Measurements from ENCODE around the gene RGS10.
"Not testable (repeated sequence)": the region's sequence is repeated elsewhere in the genome, so short reads cannot be mapped to it uniquely, and the experiment has no call there.

The RGS10 gene

GRCh38 chr10:119538632-119539358, 3.7 kb downstream of the RGS10 start:
- DNase-seq (ENCODE audit: low read depth), result no peak

DNA sequence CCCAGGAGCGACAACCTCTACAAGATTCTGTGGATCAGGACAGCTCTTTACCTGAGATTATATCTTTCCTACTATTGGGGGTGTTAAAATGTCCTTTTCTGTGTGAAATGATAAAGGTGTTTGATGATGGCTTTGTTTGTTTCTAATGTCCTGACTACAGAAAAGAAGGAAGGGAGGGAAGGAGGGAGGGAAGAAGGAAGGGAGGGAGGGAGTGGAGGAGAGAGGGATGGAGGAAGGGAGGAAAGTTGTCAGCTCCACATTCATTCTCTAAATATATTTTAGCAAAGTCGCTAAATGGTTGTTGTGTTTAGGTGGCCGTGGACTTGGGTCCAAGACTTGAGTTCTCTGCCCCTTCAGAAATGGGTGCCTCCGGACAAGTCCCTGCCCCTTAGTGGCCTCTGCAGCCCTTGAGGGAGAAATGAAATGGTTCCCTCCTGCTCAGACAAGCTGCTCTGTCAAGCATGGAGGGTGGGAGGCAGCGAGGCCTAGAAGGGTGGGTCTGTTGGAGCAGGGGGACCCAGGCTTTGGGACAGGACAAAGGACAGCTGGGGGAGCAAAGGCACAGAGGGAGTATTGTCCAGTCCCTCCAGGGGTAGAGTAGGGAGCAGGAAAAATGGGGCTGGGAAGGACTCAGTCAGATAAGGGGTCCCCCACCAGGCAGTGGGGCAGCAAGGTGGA, 4.4 kb downstream of the RGS10 start:
- no peak for DNase-seq (ENCODE audit: low read depth)

DNA sequence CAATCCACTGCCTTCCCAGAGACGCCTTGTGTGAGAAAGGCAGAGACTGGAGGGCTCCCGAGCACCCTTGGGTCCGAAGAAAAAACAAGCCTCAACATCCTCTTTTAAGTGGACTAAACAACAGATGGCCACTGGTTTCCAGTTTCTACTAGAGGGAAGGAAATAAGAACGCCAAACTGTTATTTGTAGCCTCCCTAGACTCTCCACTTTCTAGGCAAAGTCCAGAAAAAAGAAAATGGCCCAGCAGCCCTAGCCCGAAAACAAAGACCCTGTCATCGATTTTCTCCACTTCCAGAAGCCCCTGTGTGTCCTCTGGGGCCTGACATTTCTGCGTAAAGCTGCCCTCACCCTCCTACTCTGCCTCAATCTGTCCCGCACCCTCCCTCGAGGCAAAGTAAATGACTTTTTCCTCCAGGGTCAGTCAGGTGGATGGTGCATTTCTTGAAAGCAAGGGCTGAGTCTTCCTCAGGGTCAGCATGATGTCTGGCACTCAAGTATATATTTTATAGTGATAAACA, 6.0 kb downstream of the RGS10 start:
- DNase-seq (ENCODE audit: low read depth), result no peak

- DNase-seq (ENCODE audit: low read depth), result no peak
These were observed 6.5 kb downstream of the RGS10 start for GRCh38 chr10:119535837-119536507.

DNA sequence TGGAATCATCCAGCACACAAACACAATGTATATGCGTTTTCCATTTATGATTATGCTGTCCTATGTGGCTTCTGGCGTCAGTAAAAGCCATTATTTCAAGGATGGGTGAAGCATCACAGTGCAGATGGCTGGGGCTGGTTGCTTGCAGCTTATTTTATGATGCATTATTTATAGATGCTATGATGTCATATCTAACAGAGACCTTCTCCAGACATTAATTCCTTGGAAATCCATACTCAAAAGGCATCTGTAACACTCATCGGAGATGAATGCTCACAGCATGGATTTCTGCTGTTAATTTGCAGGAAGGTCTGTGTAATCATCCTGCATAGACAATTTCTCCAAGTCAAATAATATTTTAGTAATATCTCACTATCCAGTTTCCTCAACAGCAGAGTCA, 7.2 kb downstream of the RGS10 start:
- DNase-seq (ENCODE audit: low read depth), result no peak

- DNase-seq (ENCODE audit: low read depth), result no peak
These were observed 9.0 kb downstream of the RGS10 start for GRCh38 chr10:119533473-119533872.

DNA sequence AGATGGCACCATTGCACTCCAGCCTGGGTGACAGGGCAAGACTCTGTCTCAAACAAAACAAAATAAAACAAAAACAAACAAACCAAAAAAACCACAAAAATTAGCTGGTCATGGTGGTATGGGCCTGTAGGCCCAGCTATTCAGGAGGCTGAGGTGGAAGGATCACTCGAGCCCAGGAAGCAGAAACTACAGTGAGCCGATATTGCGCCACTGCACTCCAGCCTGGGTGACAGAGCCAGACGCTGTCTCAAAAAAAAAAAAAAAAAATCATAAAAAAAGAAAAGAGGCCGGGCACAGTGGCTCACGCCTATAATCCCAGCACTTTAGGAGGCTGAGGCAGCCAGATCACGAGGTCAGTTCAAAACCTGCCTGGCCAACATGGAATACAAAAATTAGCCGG, 9.7 kb downstream of the RGS10 start:
- DNase-seq (ENCODE audit: low read depth), result not testable (repeated sequence)

DNA sequence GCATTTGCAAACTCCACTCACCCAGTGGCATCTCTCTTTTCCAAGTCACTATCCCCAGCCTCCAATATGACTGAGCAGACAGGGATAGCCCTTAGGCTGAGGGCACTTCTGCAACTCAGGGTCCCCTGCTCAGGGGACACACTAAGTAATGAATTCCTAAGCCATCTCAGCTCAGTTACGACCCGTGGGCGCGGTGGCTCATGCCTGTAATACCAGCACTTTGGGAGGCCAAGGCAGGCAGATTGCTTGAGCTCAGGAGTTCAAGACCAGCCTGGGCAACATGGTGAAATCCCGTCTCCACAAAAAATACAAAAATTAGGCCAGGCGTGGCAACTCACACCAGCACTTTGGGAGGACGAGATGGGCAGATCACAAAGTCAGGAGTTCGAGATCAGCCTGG, 10.3 kb downstream of the RGS10 start:
- DNase-seq (ENCODE audit: low read depth), result not testable (repeated sequence)

DNA sequence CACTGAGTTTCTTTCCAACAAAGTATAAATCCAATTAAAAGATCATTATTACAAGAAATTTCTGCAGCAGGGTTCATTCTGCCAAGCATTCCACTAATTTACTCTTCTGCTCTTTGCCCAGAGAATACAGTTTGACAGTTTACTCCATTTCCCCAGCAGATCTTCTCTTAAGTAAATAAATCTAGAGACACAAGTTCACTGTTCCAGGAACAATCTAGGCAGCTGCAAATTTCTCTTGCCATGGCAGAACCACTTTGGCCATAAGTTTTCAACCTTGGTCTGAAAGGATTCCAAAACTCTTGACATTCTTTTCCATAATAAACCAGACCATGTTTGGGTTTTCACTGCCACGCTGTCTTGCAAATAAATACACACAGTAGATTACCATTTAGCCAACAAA, 11.5 kb downstream of the RGS10 start:
- no peak for DNase-seq (ENCODE audit: low read depth)

- not testable (repeated sequence) for DNase-seq (ENCODE audit: low read depth)
These were observed 13.8 kb downstream of the RGS10 start for GRCh38 chr10:119528663-119529237.

GRCh38 chr10:119526621-119527592, 15.6 kb downstream of the RGS10 start:
- DNase-seq (ENCODE audit: low read depth), result no peak

- DNase-seq (ENCODE audit: low read depth), result no peak
These were observed 16.4 kb downstream of the RGS10 start for GRCh38 chr10:119526149-119526548.

- DNase-seq (ENCODE audit: low read depth), result no peak
These were observed 17.4 kb downstream of the RGS10 start for GRCh38 chr10:119525116-119525515.

DNA sequence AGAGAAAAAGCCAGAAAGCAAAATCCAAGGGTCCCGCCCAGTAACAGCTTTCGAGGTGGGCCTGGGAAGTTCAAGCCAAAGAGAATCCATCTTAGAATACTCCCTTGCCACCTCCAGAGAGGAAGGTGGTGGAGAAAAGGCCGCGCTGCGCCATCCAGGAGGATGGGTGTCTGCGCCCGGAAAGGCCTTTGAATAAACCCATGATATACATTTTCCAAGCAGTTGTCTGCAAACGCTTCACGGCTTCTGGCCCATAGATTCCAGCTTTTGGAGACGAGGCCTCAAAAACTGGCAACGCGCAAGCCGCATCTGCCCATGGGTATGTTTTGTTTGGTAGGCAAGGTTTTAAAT, 17.8 kb downstream of the RGS10 start:
- DNase-seq (ENCODE audit: low read depth), result no peak

DNA sequence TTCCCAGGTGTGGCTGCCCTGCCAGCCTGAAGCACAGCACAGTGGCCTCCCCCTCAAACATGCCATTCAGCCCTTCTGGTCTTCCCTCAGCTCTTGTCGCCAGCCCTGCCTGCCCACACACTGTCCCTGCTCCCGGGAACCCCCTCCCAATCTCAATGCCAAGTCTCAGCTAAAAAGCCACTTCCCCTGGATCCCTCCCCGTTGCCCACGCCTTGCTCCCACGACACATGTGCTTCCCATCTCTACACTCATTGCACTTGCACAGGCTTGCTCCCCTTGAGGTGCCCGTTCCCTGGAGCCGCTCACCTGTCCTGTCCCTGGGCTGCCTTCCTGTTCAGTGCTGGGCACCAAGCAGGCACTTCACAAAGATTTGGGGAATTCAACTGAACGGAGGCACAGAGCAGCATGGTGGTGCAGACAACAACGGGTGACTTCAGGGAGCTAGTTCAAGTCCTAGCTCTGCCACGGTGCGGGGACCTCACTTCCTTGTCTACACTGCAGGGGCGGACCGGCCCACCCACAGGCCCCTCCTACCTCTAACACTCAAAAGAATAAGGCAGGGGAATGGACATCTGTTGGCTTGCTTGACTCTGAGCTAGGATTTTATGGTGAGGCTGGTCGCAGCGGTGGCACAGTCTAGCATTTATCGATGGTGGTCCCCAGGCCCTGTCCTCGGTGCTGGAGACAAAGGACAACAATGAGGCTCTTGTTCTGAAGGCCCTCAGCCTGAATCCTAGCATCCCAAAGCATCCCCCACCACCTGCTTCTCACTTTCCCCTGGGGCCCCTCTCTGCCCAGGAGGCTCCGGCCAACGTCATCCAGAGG, 18.4 kb downstream of the RGS10 start:
- DNase-seq (ENCODE audit: low read depth), result no peak

DNA sequence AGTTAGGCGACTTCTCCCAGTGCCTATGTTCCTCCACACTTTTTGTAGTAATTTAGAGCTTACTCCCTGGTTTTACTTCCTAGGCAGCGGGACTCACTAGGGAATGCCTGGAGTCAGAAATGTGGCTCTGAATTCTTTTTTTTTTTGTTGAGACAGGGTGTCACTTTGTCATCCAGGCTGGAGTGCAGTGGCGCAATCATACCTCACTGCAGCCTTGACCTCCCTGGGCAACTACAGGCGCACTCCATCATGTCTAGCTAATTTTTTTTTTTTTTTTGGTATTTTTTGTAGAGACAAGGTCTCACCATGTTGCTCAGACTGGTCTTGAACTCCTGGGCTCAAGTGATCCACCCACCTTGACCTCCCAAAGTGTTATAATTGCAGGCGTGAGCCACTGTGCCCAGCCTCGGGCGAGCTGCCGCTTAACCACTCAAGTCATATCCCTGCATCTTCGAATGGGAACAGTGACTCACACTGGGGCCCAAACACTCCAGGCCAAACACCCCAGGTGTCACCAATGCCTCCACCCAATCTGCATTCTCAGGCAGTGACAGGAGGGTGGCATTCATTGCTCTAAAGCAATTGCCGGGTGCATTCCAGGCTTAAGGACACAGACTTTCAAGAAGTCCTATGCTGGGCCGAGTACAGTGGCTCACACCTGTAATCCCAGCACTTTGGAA, 19.6 kb downstream of the RGS10 start:
- no peak for DNase-seq (ENCODE audit: low read depth)

DNA sequence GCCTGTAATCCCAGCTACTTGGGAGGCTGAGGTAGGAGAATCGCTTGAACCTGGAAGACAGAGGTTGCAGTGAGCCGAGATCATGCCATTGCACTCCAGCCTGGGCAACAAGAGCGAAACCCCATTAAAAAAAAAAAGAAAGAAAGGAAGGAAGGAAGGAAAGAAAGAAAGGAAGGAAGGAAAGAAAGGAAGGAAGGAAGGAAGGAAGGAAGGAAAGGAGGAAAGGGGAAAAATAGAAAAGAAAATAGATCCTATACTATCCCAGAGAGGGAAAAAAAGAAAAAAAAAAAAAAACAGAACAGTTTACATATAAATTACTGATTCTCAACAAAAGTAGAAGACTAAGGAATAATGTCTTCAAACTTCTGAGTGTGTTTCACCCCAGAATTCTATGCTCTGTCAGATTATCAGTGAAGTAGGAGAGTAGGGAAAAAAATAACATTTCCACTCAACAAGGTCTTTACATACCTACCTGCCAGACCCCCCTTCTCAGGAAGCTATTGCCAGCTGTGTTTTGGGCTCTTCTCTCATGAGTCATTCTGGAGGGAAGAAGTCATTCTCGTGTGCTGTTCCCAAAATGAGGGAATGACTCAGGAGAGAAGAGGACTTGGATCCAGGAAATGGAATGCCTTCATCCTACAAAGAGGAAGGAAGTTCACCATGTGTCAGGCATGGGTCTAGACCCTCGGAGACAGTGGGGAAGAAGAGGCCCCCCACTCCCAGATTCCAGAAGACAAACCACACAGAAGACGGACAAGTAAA, 20.9 kb downstream of the RGS10 start:
- DNase-seq (ENCODE audit: low read depth), result no peak

- DNase-seq (ENCODE audit: low read depth), result no peak
These were observed 22.2 kb downstream of the RGS10 start for GRCh38 chr10:119520283-119520682.

DNA sequence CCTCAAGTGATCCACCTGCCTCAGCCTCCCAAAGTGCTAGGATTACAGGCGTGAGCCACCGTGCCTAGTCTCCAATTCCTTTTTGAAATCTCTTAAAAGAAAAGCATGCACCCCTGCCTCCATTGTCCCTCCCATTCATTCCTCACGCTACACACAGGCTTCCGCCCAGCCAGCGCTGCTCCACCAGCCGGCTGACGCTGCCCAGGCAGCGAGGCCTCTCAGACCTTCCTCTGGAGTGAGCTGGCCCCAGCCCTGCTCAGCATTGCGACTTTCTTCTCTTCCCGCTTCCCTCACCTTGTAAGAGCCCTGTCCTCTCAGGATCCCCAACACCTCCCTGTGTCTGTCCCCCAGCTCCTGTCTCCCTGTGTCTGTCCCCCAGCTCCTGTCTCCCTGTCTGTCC, 23.6 kb downstream of the RGS10 start:
- no peak for DNase-seq (ENCODE audit: low read depth)
